NCI-H1105 treated with DMSO at 0.1 percent for 48 hours (cell line): ENCODE measurements around the gene MYLK3.

Source experiments
- DNase-seq: peaks from one replicate; lab custom pipeline; 2025; lab: John Stamatoyannopoulos, UW

Gene MYLK3

DNA sequence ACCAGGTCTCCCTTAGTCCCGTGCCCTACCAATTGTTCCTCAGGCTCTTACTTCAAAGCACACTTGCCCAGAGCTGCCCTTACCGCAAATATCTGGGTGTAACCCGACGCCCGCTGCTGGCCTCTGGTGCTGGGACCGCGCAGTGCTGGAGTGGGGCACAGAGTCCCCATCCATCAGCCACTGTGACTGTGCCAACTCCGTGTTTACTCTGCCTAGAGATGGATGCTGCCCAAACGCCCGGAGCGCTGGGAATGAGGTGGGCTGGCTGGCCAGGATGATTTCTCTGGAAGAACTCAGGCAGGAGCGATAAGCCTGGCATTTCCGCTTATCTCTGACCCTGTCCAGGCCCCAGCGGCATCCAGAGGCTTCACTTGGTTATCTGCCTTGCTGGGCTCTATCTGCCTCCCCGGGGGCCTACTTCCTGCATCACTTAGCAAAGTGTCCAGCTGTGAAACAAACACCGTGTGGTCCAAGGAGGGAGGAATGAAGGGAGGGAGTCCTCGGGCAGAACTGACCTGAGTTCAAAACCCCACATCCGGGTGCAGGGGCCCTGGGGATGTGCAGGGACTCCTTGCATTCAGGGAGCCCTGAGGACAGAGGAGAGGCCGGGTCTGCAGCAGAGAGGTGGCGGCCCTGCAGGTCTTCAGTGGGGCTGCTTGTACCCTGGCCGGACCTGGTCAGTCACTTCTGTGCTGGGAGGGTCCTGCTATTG is 9.4 kb upstream of the MYLK3 start:
- peak; percentile 83 for DNase-seq

DNA sequence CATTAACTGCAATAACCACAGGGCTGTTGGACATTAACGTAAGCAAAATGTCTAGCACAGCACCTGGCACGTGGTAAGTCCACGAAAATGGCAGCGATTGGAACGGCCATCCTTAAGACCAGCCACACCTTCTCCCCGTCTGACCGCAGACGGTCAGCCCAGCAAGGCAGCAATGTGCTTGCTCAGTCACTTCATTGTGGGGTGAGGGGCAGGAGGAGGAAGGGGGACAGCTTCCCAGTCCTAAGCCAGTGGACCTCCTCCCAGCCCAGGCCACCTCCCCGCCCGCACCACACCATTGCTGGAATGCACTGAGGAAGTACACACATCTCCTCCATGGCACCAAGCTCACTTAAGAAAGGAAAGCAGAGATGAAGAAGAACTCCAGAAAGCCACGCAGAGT is 8.6 kb upstream of the MYLK3 start:
- no peak for DNase-seq

DNA sequence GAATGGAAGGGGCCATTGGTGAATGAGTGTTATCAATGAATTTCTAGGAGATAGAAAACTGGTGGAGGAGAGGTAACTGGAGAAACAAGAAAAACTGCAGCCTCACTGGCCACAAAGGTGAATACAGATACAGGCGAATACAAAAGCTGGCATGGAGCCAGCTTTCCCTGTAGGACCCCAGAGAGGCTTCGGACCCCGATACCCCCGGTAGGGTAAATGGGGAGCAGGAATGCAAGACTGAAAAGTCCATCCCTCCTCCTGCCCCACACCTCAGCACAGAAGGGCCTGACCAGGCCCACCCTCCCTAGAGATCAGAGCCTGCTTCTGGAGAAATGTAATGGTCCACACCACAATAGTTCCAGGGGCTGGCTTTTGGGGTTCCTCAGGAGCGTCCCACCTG is 4.9 kb upstream of the MYLK3 start:
- DNase-seq: no peak

GRCh38 chr16:46751381-46751780 is 3.2 kb upstream of the MYLK3 start:
- DNase-seq: no peak

DNA sequence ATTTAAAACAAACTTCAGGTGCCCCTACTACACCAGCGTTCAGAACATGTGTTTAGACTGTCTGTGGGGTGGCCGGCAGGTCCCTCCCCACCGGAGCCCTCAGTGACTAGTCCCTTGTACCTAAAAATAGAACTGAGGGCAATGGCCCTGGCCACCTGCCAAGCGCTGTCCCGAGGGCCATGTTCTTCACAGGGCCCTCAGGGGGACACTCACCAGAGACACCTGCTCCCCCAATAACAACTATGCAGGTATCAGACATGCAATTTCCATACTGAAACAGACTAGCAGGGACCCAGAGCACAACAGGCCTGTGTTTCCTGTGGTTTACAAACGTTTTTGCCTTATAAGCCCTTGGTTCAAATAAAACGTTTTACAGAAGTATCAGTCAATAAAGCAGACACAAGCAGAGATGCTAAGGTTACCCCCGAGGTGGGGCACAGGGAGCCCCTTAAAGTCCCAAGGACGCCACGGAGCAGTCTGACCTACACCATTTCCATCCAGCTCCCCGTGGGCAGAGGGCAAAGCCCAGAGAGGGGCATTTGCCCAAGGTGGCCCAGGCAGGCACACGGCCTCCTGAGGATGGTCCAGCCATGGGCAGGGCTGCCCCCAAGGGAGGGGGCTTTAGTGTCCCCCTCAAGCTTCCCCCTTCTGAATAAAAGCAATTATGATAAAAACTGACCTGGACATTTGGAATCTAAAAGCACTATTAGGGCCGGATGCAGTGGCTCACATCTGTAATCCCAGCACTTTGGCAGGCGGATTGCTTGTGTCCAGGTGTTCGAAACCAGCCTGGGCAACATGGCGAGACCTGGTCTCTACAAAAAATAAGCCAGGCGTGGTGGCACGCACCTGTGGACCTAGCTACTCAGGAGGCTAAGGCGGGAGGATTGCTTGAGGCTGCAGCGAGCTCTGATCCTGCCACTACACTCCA is 896 bp upstream of the MYLK3 start:
- DNase-seq: peak; percentile 58

DNA sequence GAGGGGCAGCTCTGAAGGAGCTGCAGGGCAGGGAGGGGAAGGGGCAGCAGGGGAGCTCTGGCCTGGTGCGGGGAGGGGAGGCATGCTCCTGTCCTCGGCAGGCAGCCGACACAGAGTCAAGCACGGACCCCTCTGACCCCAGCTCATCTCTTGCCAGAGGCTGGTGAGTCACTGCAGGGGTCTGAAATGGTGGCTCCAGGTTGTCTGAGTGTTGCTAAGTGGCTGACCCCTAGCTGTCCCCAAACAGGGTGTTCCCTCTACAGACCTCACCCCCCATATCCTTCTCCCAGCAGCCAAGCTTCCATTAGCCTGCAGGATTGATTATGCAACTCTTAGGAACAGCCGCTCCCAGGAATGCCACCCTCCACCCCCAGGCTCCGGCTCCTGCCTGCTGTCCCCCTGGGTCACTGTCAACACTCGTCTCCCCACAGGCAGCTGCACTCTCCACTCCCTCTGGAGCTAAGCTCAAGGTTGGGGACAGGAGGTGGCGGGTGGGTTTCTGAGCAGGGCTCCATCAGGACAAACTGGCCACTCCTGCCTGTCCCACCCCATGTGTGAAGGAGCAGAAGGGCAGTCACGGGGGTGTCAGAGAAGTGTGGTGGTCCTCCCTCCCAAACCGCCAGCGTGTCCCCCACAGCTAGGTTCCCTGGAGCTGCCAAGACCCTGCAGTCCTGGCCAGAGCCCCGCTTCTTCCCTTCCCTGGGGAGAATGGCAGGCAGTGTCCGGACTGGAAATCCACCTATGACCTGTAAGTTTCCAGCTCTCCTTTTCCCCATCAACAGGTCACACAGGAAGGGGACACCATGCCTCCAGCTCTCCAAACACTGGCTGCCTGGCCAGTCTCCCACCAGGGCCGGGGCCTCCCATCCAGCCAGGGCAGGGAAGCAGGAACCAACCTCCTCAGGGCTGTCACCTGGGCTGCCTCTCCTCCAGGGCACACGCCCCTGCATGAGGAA is 1.0 kb downstream of the MYLK3 start:
- DNase-seq: no peak

DNA sequence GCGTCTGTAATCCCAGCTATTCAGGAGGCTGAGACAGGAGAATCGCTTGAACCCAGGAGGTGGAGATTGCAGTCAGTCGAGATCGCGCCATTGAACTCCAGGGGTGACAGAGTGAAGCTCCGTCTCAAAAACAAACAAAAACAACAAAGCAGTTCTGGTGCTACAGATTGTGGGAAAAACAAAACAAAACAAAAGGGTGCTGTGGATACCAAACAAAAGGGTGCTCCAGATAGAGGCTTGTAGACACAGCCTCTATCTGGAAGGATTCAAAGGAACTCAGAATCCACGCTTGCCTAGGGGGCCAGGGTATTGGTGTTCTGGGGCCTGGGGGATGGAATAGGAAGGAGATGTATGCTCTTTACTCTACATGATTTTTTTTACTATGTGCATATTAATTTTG is 2.5 kb downstream of the MYLK3 start:
- no peak for DNase-seq

GRCh38 chr16:46743232-46743719 is 4.9 kb downstream of the MYLK3 start:
- no peak for DNase-seq

DNA sequence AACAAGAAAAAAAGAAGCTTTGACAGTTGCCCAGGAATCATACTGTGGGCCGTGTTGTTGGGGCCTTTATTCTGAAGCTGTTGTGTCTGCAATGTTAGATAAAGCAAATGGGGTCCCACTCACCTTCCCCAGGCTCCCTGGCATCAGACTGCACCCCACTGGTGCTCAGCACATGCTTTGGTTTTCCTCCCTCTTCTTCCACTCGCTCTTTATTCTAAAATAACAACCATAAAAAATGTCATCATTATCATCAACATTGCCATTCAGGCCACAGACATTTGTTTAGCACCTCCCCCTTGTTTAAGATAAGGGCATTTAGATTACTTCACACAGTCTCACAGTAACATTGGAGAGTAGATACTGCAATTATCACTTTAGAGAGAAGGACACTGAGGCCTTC is 8.2 kb downstream of the MYLK3 start:
- DNase-seq: no peak

GRCh38 chr16:46737621-46738214 is 10.4 kb downstream of the MYLK3 start:
- no peak for DNase-seq

DNA sequence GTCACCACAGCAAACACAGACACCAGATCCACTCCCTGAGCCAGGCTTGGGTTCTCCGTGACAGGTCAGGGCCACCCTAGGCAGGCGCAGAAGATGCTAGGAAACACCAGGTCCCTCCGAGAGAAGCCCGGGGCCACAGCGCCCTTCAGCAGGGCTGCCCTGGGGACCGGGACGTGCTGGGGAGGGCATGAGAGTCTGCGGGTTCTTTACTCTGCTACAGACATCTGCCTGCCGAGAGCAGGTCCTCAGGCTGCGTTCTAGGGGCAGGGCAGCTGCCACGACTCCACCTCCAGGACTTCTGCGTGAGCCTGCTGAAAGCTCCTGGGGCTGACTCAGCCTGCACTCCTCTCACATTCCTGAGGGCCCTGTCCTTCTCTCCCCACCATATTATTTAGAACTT is 11.4 kb downstream of the MYLK3 start:
- no peak for DNase-seq

DNA sequence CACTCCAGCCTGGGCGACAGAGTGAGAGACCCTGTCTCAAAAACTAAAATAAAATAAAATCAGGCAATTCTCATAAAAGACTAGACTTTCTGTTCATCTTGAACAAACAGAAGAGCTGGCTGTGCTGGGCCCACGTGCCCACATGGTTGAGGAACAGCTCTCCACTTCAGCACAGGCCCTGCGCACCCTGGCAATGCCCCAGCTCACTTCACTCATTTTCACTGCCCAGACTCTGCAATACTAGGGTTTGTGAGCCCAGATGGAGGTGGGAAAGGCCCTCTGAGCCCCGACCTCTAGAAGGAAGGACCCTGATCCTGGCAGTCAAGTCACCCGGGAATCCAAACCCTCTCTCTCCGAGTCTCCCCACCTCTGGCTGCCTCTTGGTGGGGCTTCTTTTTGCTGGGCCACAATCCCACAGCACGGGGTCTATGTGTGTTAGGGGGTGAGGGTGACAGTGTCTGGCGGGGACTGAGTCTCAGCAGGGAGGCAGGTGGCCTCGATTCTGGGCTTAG is 14.8 kb downstream of the MYLK3 start:
- no peak for DNase-seq

DNA sequence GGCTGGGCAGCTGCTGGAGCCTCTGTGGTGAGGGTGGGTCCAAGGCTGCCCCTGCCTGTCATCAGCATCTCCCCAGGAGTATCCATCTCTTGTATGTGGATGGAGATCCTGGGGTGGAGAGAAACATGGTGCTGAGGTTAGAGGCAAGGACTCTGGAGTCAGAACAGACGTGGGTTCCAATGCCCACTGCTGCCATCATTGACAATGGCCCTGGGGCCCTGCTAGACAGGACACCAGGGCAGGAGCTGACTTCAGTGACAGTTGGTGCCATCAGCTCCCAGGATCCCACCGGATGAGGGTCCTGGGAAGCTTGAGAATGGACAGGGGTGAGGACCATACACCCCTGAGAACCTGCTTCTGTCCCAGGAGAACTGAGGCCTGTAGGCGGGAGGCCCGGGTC is 15.6 kb downstream of the MYLK3 start:
- no peak for DNase-seq

GRCh38 chr16:46731691-46732555 is 16.2 kb downstream of the MYLK3 start:
- DNase-seq: no peak

DNA sequence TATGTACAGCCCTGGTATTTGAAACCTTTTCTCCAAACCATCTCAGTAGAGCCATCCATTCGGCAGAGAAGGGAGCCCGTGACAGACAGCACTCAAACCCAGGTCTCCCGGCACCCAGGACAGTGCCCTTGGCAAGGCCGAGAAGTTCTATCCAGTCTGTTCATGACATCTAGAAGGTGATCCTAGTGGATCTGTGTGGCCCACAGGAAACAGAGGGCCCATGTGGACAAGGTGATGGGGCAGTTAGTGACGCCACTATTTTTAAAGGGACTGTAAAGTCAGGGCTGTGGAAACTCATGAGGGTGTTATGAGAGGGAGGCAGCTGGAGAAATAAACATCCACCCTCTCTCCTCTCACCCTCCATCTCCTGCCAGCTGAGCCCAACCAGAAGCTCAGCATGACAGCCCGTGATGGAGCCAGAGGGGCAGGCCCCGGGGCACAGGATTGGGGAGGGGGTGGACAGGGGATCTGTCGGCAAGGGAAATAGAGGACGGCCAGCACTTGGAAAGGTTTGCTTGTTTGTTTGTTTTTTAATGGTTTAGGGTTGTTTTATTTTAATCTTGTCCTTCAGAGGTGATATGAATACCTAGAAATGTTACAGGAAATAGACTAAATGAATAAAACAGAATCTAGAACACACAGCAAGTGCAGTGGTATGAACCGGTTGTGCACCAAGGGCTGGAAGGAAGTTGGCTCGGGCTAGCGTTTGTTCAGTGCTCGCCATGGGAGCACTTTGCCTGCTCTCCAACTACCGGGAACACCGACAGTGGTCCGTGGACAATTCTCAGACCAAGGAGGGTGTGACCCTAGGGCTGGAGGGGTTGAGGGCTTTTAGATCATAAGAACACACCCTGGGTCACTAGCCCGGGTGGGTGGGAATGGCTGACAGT is 17.1 kb downstream of the MYLK3 start:
- no peak for DNase-seq

DNA sequence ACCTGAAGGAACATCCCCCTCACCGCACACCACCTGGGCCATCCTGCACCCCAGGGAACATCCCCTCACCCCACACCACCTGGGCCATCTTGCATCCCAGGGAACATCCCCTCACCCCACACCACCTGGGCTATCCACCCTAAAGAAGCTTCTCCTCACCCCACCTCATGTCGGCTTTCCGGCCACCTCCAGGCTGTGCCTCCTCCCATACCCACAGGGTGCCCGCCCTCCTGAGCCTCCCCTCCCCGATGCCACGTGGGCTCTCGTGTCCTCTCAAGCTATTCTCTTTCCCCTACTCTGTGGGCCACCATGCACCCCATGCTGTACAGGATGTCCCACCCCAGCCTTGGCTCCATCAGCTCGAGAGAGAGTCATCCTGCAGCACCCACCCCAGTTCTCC is 18.0 kb downstream of the MYLK3 start:
- no peak for DNase-seq

DNA sequence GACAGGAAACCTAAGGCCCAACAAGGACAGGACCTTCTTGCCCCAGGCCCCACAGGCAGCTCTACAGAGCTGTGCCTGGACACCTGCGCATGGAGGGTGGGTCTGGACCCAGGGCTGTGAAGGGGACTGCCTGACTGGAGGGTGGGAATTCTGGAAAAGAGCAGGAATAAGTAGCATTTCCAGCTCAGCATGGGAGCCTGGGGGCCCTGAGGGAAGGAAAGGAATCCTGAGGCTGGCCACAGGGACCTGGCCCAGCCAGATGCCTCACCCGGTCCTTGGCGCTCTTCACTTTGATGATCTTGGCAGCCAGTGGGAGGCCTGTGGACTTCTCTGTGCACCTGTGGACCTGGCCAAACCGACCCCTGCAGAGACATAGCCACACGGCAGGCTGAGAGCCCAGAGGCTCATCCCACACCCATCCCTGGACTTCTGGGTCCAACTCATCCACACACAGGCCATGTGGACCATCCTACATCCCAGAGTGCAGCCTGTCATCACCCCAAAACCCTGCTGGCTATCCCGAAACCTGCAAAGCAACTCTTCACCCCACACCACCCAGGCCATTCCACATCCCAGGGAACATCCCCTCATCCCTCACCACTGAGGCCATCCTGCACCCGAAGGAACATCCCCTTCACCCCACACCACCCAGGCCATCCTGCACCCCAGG is 18.7 kb downstream of the MYLK3 start:
- no peak for DNase-seq

GRCh38 chr16:46728806-46729205 is 19.3 kb downstream of the MYLK3 start:
- no peak for DNase-seq

GRCh38 chr16:46727630-46728029 is 20.5 kb downstream of the MYLK3 start:
- DNase-seq: no peak
